GM23338 (cell line): ENCODE results near the gene PDE4B. TPM values are rescaled to one million over a fixed set of nuclear protein-coding genes. Genes with fewer than 3 reads are reported as not detected.

Source experiments
- ATAC-seq: fragments of 200-7000 bp; cut with Tn5 transposase; 3 replicates; pipeline ENCODE4 v1.9.1; 2020
- DNase-seq: peaks from one replicate; pipeline ENCODE4 v3.0.0-alpha.2; 2015; ENCODE audit warnings: low spot score
- H2AFZ ChIP-seq: fragments of 200-600 bp; sonication (generic); 2 replicates; pipeline ENCODE4 v1.8.0; 2016; ENCODE audit warnings: antibody characterized with exemption, mild to moderate bottlenecking, moderate library complexity
- H3F3A ChIP-seq: fragments of 200-600 bp; sonication (generic); replicated peaks from 2 replicates; pipeline ENCODE4 v1.8.0; 2017; ENCODE audit warnings: antibody characterized with exemption, mixed run types, low read depth
- H3K27ac ChIP-seq: fragments of 200-600 bp; sonication (generic); 2 replicates; pipeline ENCODE4 v1.6.1; 2016; ENCODE audit warnings: low read depth
- H3K27me3 ChIP-seq: fragments of 200-600 bp; sonication (generic); 2 replicates; pipeline ENCODE4 v1.8.0; 2016; ENCODE audit warnings: mild to moderate bottlenecking, mixed run types, moderate library complexity; ENCODE audit not compliant: insufficient read depth
- H3K36me3 ChIP-seq: fragments of 200-600 bp; sonication (generic); 2 replicates; pipeline ENCODE4 v1.8.0; 2016; ENCODE audit warnings: mild to moderate bottlenecking; ENCODE audit not compliant: insufficient read depth
- H3K4me1 ChIP-seq: fragments of 200-600 bp; sonication (generic); 2 replicates; pipeline ENCODE4 v1.8.0; 2016; ENCODE audit warnings: mild to moderate bottlenecking, moderate library complexity; ENCODE audit not compliant: insufficient read depth
- H3K4me2 ChIP-seq: fragments of 200-600 bp; sonication (generic); 2 replicates; pipeline ENCODE4 v1.7.1; 2017; ENCODE audit warnings: mixed run types
- H3K4me3 ChIP-seq: fragments of 200-600 bp; sonication (generic); 2 replicates; pipeline ENCODE4 v1.6.1; 2016; ENCODE audit warnings: mixed run types
- H3K79me2 ChIP-seq: fragments of 200-600 bp; sonication (generic); replicated peaks from 2 replicates; pipeline ENCODE4 v1.8.0; 2017; ENCODE audit warnings: mild to moderate bottlenecking; ENCODE audit not compliant: insufficient read depth
- H3K9me2 ChIP-seq: fragments of 200-600 bp; sonication (generic); 2 replicates; pipeline ENCODE4 v1.8.0; 2017; ENCODE audit not compliant: insufficient read depth
- H4K20me1 ChIP-seq: fragments of 200-600 bp; sonication (generic); replicated peaks from 2 replicates; pipeline ENCODE4 v1.8.0; 2017; ENCODE audit warnings: mild to moderate bottlenecking; ENCODE audit not compliant: insufficient read depth
- H3K27ac Mint-ChIP-seq: 2 replicates; pipeline ENCODE4 v1.8.0; 2020; ENCODE audit warnings: inconsistent platforms, mild to moderate bottlenecking, moderate library complexity, mixed read lengths
- H3K27me3 Mint-ChIP-seq: 3 replicates; pipeline ENCODE4 v1.8.0; 2022; ENCODE audit warnings: low read depth, mild to moderate bottlenecking, moderate library complexity, mixed read lengths, inconsistent platforms; ENCODE audit not compliant: insufficient read depth, poor library complexity
- H3K36me3 Mint-ChIP-seq: 3 replicates; pipeline ENCODE4 v1.8.0; 2021; ENCODE audit warnings: low read depth, mild to moderate bottlenecking, inconsistent platforms, moderate library complexity, mixed read lengths
- H3K4me1 Mint-ChIP-seq: 3 replicates; pipeline ENCODE4 v1.8.0; 2020; ENCODE audit warnings: mild to moderate bottlenecking, inconsistent platforms, mixed read lengths
- H3K4me3 Mint-ChIP-seq: 3 replicates; pipeline ENCODE4 v1.8.0; 2021; ENCODE audit warnings: moderate library complexity, mild to moderate bottlenecking, inconsistent platforms, mixed read lengths
- H3K9me3 Mint-ChIP-seq: 3 replicates; pipeline ENCODE4 v1.8.0; 2020; ENCODE audit warnings: moderate library complexity, mild to moderate bottlenecking, inconsistent platforms, mixed read lengths
- CREB1 ChIP-seq: fragments of 250-450 bp; sonication (Bioruptor Pico); IDR thresholded peaks from 2 replicates; pipeline ENCODE4 v1.5.0; 2020; ENCODE audit warnings: low read depth, mild to moderate bottlenecking, moderate library complexity
- EZH2 ChIP-seq: fragments of 200-600 bp; sonication (generic); IDR thresholded peaks from one replicate; pipeline ENCODE4 v1.8.0; 2017; ENCODE audit warnings: antibody characterized with exemption, mild to moderate bottlenecking, low read depth; ENCODE audit not compliant: unreplicated experiment
- EZH2phosphoT487 ChIP-seq: fragments of 200-600 bp; sonication (generic); IDR thresholded peaks from one replicate; pipeline ENCODE4 v1.8.1; 2018; ENCODE audit warnings: antibody characterized with exemption; ENCODE audit not compliant: unreplicated experiment
- JUNB ChIP-seq: IDR thresholded peaks from one replicate; pipeline ENCODE4 v1.6.1; 2016; ENCODE audit warnings: antibody characterized with exemption; ENCODE audit not compliant: unreplicated experiment
- NANOG ChIP-seq: IDR thresholded peaks from 2 replicates; pipeline ENCODE4 v1.6.1; 2016; ENCODE audit warnings: antibody characterized with exemption, borderline replicate concordance
- POLR2AphosphoS5 ChIP-seq: IDR thresholded peaks from 2 replicates; pipeline ENCODE4 v1.6.1; 2016; ENCODE audit warnings: antibody characterized with exemption, low read depth
- STAT1 ChIP-seq: IDR thresholded peaks from one replicate; pipeline ENCODE4 v1.6.1; 2016; ENCODE audit warnings: antibody characterized with exemption; ENCODE audit not compliant: unreplicated experiment
- ZNF114 ChIP-seq: fragments of 250-450 bp; sonication (Bioruptor Pico); IDR thresholded peaks from 2 replicates; pipeline ENCODE4 v1.5.0; 2020; ENCODE audit warnings: mild to moderate bottlenecking, moderate library complexity
- ZNF331 ChIP-seq: fragments of 250-450 bp; sonication (Bioruptor Pico); IDR thresholded peaks from 2 replicates; pipeline ENCODE4 v1.5.0; 2020; ENCODE audit warnings: low read depth, mild to moderate bottlenecking, moderate library complexity
- polyA plus RNA-seq: library from polyadenylated mRNA; unstranded; fragments of >200 nt; fragmentation: Nextera tagmentation; extraction: Ambion mirVana; gene quantifications from 2 replicates; pipeline ENCODE4 v1.2.1, GENCODE V29; 2016
- total RNA-seq: library from RNA; depleted of rRNA; stranded (reverse); fragments of >200 nt; shearing (Covaris generic); gene quantifications from 2 replicates; pipeline ENCODE4 v1.2.3, GENCODE V29; 2014
- TF ChIP-seq, protein P1 (sequence below): IDR thresholded peaks from 2 replicates; pipeline ENCODE4 v1.6.1; 2016; ENCODE audit warnings: antibody characterized with exemption
- TF ChIP-seq, protein P2 (sequence below): IDR thresholded peaks from one replicate; pipeline ENCODE4 v1.6.1; 2018; ENCODE audit warnings: antibody characterized with exemption; ENCODE audit not compliant: unreplicated experiment
- TF ChIP-seq, protein P3 (sequence below), 2 experiments: fragments of 200-600 bp in 1 of 2; sonication (generic) in 1 of 2; conservative IDR thresholded peaks; 2 replicates each; pipeline versions ENCODE4 v1.5.1 to v1.6.1; 2016 to 2017; ENCODE audit warnings: antibody characterized with exemption in 2 of 2, low read depth in 2 of 2, mild to moderate bottlenecking in 2 of 2, moderate library complexity in 1 of 2

PDE4B gene
- total and polyA plus RNA-seq, 2 experiments from 2014 or later, result 14.0 to 25.6 TPM

DNA sequence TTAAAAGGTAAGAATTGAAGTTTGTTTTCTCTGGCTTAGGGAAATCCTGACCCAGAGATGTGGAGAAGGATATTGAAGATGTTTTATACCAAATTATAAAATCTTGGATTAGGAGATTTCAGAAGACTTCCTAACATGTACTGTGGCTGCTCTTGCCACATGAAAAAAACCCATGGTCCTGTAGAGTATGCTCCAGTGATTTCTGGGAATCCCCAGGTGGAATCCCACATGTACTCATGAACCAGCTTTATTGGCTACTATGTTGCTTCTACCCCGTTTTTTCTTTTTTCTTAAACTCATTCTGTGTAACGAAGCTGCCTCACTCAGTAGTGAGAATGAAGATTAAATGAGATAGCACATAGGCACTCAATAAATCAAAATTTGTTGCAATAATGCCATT, 608.5 kb downstream of the PDE4B start (continued):
- TF ChIP-seq, protein P1, sequence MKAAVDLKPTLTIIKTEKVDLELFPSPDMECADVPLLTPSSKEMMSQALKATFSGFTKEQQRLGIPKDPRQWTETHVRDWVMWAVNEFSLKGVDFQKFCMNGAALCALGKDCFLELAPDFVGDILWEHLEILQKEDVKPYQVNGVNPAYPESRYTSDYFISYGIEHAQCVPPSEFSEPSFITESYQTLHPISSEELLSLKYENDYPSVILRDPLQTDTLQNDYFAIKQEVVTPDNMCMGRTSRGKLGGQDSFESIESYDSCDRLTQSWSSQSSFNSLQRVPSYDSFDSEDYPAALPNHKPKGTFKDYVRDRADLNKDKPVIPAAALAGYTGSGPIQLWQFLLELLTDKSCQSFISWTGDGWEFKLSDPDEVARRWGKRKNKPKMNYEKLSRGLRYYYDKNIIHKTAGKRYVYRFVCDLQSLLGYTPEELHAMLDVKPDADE, result no peak
- TF ChIP-seq EZH2 (no peak), STAT1 (no peak), ZNF114 (CRISPR knock-in tag) (no peak), CREB1 (CRISPR knock-in tag) (no peak)
- TF ChIP-seq, protein P2, sequence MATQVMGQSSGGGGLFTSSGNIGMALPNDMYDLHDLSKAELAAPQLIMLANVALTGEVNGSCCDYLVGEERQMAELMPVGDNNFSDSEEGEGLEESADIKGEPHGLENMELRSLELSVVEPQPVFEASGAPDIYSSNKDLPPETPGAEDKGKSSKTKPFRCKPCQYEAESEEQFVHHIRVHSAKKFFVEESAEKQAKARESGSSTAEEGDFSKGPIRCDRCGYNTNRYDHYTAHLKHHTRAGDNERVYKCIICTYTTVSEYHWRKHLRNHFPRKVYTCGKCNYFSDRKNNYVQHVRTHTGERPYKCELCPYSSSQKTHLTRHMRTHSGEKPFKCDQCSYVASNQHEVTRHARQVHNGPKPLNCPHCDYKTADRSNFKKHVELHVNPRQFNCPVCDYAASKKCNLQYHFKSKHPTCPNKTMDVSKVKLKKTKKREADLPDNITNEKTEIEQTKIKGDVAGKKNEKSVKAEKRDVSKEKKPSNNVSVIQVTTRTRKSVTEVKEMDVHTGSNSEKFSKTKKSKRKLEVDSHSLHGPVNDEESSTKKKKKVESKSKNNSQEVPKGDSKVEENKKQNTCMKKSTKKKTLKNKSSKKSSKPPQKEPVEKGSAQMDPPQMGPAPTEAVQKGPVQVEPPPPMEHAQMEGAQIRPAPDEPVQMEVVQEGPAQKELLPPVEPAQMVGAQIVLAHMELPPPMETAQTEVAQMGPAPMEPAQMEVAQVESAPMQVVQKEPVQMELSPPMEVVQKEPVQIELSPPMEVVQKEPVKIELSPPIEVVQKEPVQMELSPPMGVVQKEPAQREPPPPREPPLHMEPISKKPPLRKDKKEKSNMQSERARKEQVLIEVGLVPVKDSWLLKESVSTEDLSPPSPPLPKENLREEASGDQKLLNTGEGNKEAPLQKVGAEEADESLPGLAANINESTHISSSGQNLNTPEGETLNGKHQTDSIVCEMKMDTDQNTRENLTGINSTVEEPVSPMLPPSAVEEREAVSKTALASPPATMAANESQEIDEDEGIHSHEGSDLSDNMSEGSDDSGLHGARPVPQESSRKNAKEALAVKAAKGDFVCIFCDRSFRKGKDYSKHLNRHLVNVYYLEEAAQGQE, result no peak
- TF ChIP-seq, protein P3, sequence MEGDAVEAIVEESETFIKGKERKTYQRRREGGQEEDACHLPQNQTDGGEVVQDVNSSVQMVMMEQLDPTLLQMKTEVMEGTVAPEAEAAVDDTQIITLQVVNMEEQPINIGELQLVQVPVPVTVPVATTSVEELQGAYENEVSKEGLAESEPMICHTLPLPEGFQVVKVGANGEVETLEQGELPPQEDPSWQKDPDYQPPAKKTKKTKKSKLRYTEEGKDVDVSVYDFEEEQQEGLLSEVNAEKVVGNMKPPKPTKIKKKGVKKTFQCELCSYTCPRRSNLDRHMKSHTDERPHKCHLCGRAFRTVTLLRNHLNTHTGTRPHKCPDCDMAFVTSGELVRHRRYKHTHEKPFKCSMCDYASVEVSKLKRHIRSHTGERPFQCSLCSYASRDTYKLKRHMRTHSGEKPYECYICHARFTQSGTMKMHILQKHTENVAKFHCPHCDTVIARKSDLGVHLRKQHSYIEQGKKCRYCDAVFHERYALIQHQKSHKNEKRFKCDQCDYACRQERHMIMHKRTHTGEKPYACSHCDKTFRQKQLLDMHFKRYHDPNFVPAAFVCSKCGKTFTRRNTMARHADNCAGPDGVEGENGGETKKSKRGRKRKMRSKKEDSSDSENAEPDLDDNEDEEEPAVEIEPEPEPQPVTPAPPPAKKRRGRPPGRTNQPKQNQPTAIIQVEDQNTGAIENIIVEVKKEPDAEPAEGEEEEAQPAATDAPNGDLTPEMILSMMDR (conservative IDR thresholded peaks at IDR 0.05; ENCODE audit: low read depth in 2 of 2), result no peak

DNA sequence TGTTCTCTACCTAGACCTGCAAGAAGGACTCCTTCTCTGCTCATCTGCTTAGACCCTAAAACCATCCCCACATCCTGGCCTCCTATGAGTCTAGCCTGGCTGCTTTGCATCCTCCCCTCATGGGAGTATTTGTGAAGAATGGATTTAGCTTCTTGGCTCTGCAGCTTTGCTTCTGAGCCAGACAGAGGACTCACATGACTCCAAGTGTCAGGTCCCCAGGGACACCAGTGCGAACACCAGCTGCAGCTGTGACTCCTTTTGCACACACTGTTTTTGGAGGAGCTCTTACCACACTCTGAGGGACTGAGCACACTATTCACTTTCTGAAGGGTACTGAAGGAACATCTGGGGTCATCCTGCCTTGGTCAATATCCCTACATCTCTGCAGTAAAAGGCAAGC, 609.5 kb downstream of the PDE4B start:
- peaks cover 4% of the 10 kb centered on the region for H3K27me3 Mint-ChIP-seq
- DNase-seq, result no peak
- TF ChIP-seq, protein P1, result no peak
- no peak for TF ChIP-seq ZNF114 (CRISPR knock-in tag)
- TF ChIP-seq NANOG, result no peak
- TF ChIP-seq, protein P3 (conservative IDR thresholded peaks at IDR 0.05; ENCODE audit: low read depth in 2 of 2), result no peak
- no peak for TF ChIP-seq ZNF331 (CRISPR knock-in tag)
- TF ChIP-seq JUNB, result no peak
- TF ChIP-seq EZH2, result no peak
- no peak for TF ChIP-seq STAT1
- TF ChIP-seq, protein P2, result no peak
- TF ChIP-seq CREB1 (CRISPR knock-in tag), result no peak
- TF ChIP-seq POLR2AphosphoS5, result no peak
- no peak for TF ChIP-seq EZH2phosphoT487

More for the DNA sequence above, 609.5 kb downstream of the PDE4B start:
- no peak overlapping the region for H3K4me3 Mint-ChIP-seq
- no peaks in the 10 kb centered on the region for H3K9me3 Mint-ChIP-seq
- Histone ChIP-seq H3K79me2 (no peaks in the 10 kb centered on the region), H3K4me2 (no peak overlapping the region), H3K27me3 (no peaks in the 10 kb centered on the region), H3K4me1 (no peaks in the 10 kb centered on the region), H4K20me1 (no peaks in the 10 kb centered on the region), H3K9me2 (peaks cover 10% of the 10 kb centered on the region), H3K27ac (no peak overlapping the region), H3F3A (no peaks in the 10 kb centered on the region), H3K4me3 (no peak overlapping the region), H2AFZ (no peak overlapping the region), H3K36me3 (no peaks in the 10 kb centered on the region)
- no peaks in the 10 kb centered on the region; the same call in 2 of the 3 replicates for H3K4me1 Mint-ChIP-seq
- H3K27ac Mint-ChIP-seq, result no peak overlapping the region
- H3K36me3 Mint-ChIP-seq, result no peaks in the 10 kb centered on the region
- ATAC-seq, result no peak
